Esophagus squamous epithelium (tissue), 5 donors: Measurements from ENCODE around the gene ITGB3. TPM values are rescaled to one million over a fixed set of nuclear protein-coding genes. Genes with fewer than 3 reads are reported as not detected.

ENCODE experiments used
- DNase-seq: peaks from one replicate; lab custom pipeline; 2025; lab: John Stamatoyannopoulos, UW
- H3K27ac ChIP-seq, 4 donors: fragments of 200-600 bp; sonication (generic); one replicate each; pipeline ENCODE4 v1.5.1; 2016 to 2019; ENCODE audit warnings: mild to moderate bottlenecking in 1 of 4
- H3K27me3 ChIP-seq, 4 donors: fragments of 200-600 bp; sonication (generic); 1 replicate in 3 of 4; 2 replicates in 1 of 4; pipeline versions ENCODE4 v1.5.1 to v1.6.0; 2017 to 2021; ENCODE audit warnings: antibody characterized with exemption in 1 of 4
- H3K36me3 ChIP-seq, 3 donors: fragments of 200-600 bp; sonication (generic); one replicate each; pipeline ENCODE4 v1.5.1; 2016 to 2019
- H3K4me1 ChIP-seq, 3 donors: fragments of 200-600 bp; sonication (generic); one replicate each; pipeline ENCODE4 v1.5.1; 2017 to 2019
- H3K4me3 ChIP-seq, 4 donors: fragments of 200-600 bp; sonication (generic); 1 replicate in 3 of 4; 2 replicates in 1 of 4; pipeline ENCODE4 v1.5.1; 2016 to 2019; ENCODE audit warnings: mild to moderate bottlenecking in 2 of 4, moderate library complexity in 1 of 4
- H3K9me3 ChIP-seq, 3 donors: fragments of 200-600 bp; sonication (generic); one replicate each; pipeline ENCODE4 v1.5.1; 2016 to 2019
- CTCF ChIP-seq, 6 experiments: fragments of 450-650 bp in 4 of 6; fragments of 200-600 bp in 2 of 6; sonication (generic) in 2 of 6; IDR thresholded peaks; one replicate each; pipeline ENCODE4 v1.5.1; 2016 to 2019; ENCODE audit warnings: antibody characterized with exemption in 6 of 6, mild to moderate bottlenecking in 4 of 6, moderate library complexity in 4 of 6
- POLR2A ChIP-seq, 4 donors: fragments of 450-650 bp; IDR thresholded peaks; one replicate each; pipeline ENCODE4 v1.6.1; 2017; ENCODE audit warnings: antibody characterized with exemption in 4 of 4, mild to moderate bottlenecking in 4 of 4, moderate library complexity in 3 of 4
- WGBS, 2 donors: methylation state at CpG; one replicate each; pipeline ENCODE4 v1.1.5; 2018; 5-methylcytosine and 5-hydroxymethylcytosine counted together
- intact Hi-C: fragments of 100-400 bp; cut with DNase I; formaldehyde crosslinking; loops from one replicate; pipeline ENCODE4 v1.15.0; 2022
- total RNA-seq, 4 donors: library from RNA; depleted of rRNA; stranded (reverse); fragments of >200 nt; gene quantifications; one replicate each; pipeline ENCODE4 v1.1.0, GENCODE V29; 2016
- donor health status: DM: yes; HTN: yes; CAD: no.

Gene ITGB3
- total RNA-seq, 4 donors from 2014 or later, result 0.23 to 7.2 (median 2.8) TPM

GRCh38 chr17:47231334-47231733 lies 22.3 kb upstream of the ITGB3 start:
- 75 to 83% methylated on average over 3 of the region's 3 CpGs for WGBS, 2 donors
- Histone ChIP-seq H3K27ac (no peak overlapping the region), H3K9me3 (no peaks in the 10 kb centered on the region), H3K27me3 (no peaks in the 10 kb centered on the region), H3K4me3 (no peak overlapping the region), H3K36me3 (no peaks in the 10 kb centered on the region), H3K4me1 (peaks cover 0 to 20% (median 10%) of the 10 kb centered on the region in 3 donors)
- intact Hi-C loops, result no loop called here
- TF ChIP-seq POLR2A (IDR thresholded peaks at IDR 0.05) (no peak), CTCF (IDR thresholded peaks at IDR 0.05) (no peak)
- DNase-seq, result no peak

GRCh38 chr17:47231866-47232265 lies 21.8 kb upstream of the ITGB3 start:
- Histone ChIP-seq H3K4me3 (no peak overlapping the region), H3K9me3 (no peaks in the 10 kb centered on the region), H3K36me3 (no peaks in the 10 kb centered on the region), H3K4me1 (peaks cover 0 to 19% (median 7%) of the 10 kb centered on the region in 3 donors), H3K27ac (no peak overlapping the region), H3K27me3 (no peaks in the 10 kb centered on the region)
- 80 to 81% methylated on average over 3 of the region's 3 CpGs for WGBS, 2 donors
- TF ChIP-seq CTCF (IDR thresholded peaks at IDR 0.05) (no peak), POLR2A (IDR thresholded peaks at IDR 0.05) (no peak)
- no peak for DNase-seq
- intact Hi-C loops, result no loop called here

GRCh38 chr17:47232465-47232864 lies 21.2 kb upstream of the ITGB3 start:
- no peaks in the 10 kb centered on the region for H3K36me3 ChIP-seq
- no peak for DNase-seq
- H3K27me3 ChIP-seq, result no peaks in the 10 kb centered on the region
- WGBS, 2 donors, result 83 to 86% methylated on average over 2 of the region's 2 CpGs
- H3K4me1 ChIP-seq, result peaks cover 0 to 19% (median 7%) of the 10 kb centered on the region in 3 donors
- no peak overlapping the region for H3K27ac ChIP-seq
- H3K9me3 ChIP-seq, result no peaks in the 10 kb centered on the region
- intact Hi-C loops, result no loop called here
- no peak for TF ChIP-seq POLR2A (IDR thresholded peaks at IDR 0.05)
- no peak for TF ChIP-seq CTCF (IDR thresholded peaks at IDR 0.05)
- H3K4me3 ChIP-seq, result no peak overlapping the region

GRCh38 chr17:47235506-47235905 lies 18.1 kb upstream of the ITGB3 start:
- WGBS, 2 donors, result 86 to 87% methylated on average over 3 of the region's 3 CpGs
- H3K27ac ChIP-seq, result no peak overlapping the region
- intact Hi-C loops, result no loop called here
- DNase-seq, result no peak
- H3K36me3 ChIP-seq, result no peaks in the 10 kb centered on the region
- no peaks in the 10 kb centered on the region for H3K9me3 ChIP-seq
- no peak overlapping the region for H3K4me3 ChIP-seq
- TF ChIP-seq POLR2A (IDR thresholded peaks at IDR 0.05) (no peak), CTCF (IDR thresholded peaks at IDR 0.05) (no peak)
- no peaks in the 10 kb centered on the region for H3K27me3 ChIP-seq
- peaks cover 0 to 16% (median 15%) of the 10 kb centered on the region in 3 donors for H3K4me1 ChIP-seq

GRCh38 chr17:47235923-47236322 lies 17.7 kb upstream of the ITGB3 start:
- no peak overlapping the region for H3K4me3 ChIP-seq
- H3K36me3 ChIP-seq, result no peaks in the 10 kb centered on the region
- TF ChIP-seq POLR2A (IDR thresholded peaks at IDR 0.05) (no peak), CTCF (IDR thresholded peaks at IDR 0.05) (no peak)
- DNase-seq, result no peak
- WGBS, 2 donors, result 94 to 98% methylated on average over 2 of the region's 2 CpGs
- no peak overlapping the region for H3K27ac ChIP-seq
- H3K27me3 ChIP-seq, result no peaks in the 10 kb centered on the region
- H3K4me1 ChIP-seq, result peaks cover 0 to 17% (median 16%) of the 10 kb centered on the region in 3 donors
- H3K9me3 ChIP-seq, result no peaks in the 10 kb centered on the region
- intact Hi-C loops, result no loop called here
